ENCODE measurements around the gene CLDN9. TPM values are rescaled to one million over a fixed set of nuclear protein-coding genes. Genes with fewer than 3 reads are reported as not detected.

CLDN9 gene
- total RNA-seq, 2 donors from 2014 or later: 0.11 TPM; not detected in 1

DNA sequence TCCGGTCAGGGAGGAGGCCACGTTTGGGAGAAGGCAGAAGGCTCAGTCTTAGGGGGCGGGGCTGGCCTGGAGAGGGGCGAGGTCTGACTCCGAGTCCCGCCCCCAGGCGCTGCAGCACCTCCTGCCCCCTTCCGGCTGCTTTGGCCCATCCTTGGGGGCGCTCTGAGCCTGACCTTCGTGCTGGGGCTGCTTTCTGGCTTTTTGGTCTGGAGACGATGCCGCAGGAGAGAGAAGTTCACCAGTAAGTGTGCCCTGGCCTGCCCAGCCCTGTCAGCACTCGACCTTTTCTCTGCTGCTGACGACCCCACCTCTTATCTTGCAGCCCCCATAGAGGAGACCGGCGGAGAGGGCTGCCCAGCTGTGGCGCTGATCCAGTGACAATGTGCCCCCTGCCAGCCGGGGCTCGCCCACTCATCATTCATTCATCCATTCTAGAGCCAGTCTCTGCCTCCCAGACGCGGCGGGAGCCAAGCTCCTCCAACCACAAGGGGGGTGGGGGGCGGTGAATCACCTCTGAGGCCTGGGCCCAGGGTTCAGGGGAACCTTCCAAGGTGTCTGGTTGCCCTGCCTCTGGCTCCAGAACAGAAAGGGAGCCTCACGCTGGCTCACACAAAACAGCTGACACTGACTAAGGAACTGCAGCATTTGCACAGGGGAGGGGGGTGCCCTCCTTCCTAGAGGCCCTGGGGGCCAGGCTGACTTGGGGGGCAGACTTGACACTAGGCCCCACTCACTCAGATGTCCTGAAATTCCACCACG lies 8.9 kb downstream of the CLDN9 start:
- ATAC-seq: peak; percentile 50 to 55
- DNase-seq (ENCODE audit: low spot score in 2 of 2): peak; percentile 83 to 87
- peak overlapping the region; percentile 85 to 95 for H3K27ac Mint-ChIP-seq
- peaks cover 5 to 11% of the 10 kb centered on the region in 2 donors for H3K36me3 Mint-ChIP-seq
- H3K9me3 Mint-ChIP-seq: no peaks in the 10 kb centered on the region

DNA sequence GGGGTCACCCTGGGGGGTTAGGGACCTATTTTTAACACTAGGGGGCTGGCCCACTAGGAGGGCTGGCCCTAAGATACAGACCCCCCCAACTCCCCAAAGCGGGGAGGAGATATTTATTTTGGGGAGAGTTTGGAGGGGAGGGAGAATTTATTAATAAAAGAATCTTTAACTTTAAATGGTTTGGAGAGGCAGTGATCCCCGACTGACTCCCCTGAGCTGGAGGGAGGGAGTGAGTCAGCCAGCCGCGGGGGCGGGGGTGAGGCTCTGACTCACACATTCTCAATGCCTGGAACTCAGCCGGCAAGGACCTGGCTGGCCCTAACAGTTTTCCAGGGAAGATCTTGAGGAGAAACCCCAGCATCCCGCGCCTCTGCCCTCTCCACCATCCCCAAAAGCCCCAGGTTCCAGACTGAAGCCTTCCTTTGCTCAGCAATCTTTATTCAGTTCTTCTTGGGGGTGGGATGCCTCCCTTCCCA lies 9.5 kb downstream of the CLDN9 start:
- ATAC-seq: peak; percentile 50
- peak; percentile 85 to 87 for DNase-seq (ENCODE audit: low spot score in 2 of 2)
- Mint-ChIP-seq H3K9me3 (no peaks in the 10 kb centered on the region), H3K36me3 (peaks cover 10 to 11% of the 10 kb centered on the region in 2 donors), H3K27ac (peak overlapping the region; percentile 85 to 95)

DNA sequence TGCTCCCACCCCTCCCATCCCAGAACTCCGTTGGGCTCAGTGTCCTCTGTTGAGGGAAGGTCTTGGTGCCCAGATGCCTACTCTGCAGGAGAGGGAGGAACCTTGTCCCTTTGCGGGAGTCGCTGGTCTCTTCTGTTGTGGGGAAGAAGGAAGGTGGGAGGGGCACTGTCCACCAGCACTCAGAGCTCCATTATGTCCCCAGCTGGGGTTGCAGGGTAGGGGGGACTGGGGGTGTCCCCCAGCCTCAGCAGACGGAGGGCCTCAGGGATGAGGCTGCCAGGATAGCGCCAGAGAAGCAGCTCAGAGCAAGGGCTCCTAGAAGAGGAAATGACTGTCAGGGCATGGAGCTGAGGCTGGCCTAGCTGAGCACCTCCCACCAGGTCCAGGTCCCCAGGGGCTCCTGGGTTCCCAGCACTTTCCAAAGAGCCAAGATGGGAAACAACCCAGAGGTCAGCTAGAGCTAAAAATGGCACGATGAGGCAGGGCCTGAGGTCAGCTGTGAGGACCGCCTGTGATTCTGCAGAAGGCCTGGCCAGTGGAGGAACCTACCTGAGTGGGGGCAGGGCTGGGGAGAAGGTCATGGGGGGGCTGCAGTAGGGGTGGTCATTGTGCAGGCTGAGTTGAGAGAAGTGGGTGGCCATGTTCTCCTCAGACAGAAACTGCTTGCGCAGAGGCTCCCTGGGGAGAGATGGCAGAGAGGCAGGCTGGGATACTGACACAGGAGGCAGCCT lies 10.1 kb downstream of the CLDN9 start:
- DNase-seq (ENCODE audit: low spot score in 2 of 2) (no peak), ATAC-seq (no peak)
- no peaks in the 10 kb centered on the region for H3K9me3 Mint-ChIP-seq
- peak overlapping the region; percentile 85 to 95 for H3K27ac Mint-ChIP-seq
- H3K36me3 Mint-ChIP-seq: peaks cover 11 to 16% of the 10 kb centered on the region in 2 donors

DNA sequence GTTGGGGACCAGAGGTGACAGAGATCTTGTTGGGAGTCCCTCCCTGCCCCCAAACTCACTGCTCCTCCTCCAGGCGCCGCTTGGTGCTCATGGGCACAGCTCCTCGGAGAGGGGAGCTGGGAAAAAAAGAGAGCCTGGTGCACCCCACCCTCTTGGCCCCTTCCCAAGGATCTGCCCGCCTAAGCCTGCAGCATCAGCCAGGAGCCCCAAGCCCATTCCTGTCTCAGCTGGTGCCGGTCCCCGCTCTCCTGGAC lies 10.6 kb downstream of the CLDN9 start:
- H3K27ac Mint-ChIP-seq: peak overlapping the region; percentile 65 to 85
- H3K9me3 Mint-ChIP-seq: no peaks in the 10 kb centered on the region
- peaks cover 11 to 16% of the 10 kb centered on the region in 2 donors for H3K36me3 Mint-ChIP-seq
- DNase-seq (ENCODE audit: low spot score in 2 of 2) (no peak), ATAC-seq (no peak)

DNA sequence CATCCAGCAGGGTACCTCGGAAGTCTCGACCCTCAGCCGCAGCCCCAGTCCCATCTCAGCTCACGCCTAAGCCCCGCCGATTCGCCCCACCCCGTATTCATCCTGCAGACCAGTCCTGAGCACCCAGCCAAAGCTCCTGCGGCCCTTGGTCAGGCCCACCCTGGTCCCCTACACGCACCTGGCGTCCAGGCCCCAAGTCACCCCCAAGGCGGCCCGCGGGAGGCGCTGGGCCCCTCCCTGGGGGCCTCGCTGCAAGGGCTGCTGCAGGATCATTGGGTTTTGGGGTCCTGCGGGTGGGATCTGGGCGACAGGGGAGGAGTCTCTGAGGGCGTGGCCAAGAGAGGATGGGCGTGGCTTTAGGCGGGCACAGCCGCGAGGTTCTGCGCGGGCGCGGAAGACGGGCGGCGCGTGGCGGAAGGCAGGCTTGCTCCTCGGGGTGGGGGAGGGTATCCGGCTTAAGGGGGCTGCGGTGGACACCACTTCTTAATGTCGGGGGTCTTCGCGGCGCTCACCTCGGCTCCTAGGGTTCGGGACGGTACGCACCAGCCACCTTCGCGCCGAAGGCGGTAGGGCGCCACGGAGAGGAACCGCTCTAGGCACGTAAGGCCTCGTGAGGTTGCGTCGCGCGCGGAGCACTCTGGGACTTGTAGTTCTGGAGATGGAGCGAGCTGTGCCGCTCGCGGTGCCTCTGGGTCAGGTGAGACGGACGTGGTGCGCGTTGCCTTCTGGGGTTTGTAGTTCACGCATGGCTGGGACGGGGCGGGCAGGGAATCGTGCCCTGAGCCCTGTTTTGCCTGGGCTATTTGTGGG lies 11.2 kb downstream of the CLDN9 start, which contains the start of the genes HCFC1R1 and THOC6:
HCFC1R1 (minus strand) TSS at position 274 of the 810 bp plus-strand sequence; CDS start at position 273, 1 bp downstream.
THOC6 (plus strand) TSS at position 367 of the 810 bp plus-strand sequence; CDS start at position 659, 292 bp downstream.
- Mint-ChIP-seq H3K27ac (peak within 1 kb of the TSS; percentile 85 to 96), H3K9me3 (no peaks in the 10 kb centered on the region), H3K36me3 (peaks cover 11 to 17% of the 10 kb centered on the region in 2 donors)
- DNase-seq (ENCODE audit: low spot score in 2 of 2) (peak; percentile 94 to 97), ATAC-seq (peak; percentile 74 to 75)

DNA sequence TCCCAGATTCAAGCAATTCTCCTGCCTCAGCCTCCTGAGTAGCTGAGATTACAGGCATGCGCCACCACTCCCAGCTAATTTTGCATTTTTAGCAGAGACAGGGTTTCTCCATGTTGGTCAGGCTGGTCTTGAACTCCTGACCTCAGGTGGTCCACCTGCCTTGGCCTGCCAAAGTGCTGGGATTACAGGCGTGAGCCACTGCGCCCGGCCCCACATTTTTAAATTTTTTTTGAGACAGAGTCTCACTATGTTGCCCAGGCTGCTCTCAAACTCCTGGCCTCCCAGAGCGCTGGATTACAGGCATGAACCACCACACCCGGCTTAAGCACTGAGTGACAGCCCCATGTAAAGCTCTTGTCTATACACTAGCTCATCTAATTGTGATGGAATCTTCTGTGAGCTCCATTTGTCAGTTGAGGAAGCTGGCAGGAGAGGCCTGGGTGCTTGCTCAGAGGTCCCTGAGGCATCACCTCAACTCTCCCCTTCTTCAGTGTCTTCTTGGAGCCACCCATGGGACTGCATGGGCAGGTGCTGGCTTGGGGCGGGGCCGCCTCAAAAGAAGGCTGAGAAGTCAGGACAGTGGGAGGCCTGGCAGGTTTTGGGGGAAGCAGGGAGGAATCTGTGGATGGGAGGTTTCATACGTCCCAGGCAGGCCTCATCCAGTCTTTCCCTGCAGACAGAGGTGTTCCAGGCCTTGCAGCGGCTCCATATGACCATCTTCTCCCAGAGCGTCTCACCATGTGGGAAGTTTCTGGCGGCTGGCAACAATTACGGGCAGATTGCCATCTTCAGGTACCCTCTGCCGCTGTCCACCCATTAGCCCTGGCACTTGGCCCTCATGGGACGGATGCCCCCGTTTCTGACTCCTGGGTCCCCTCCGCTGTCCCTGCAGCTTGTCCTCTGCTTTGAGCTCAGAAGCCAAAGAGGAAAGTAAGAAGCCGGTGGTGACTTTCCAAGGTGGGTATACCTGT lies 12.6 kb downstream of the CLDN9 start:
- H3K36me3 Mint-ChIP-seq: peaks cover 11 to 29% of the 10 kb centered on the region in 2 donors
- DNase-seq (ENCODE audit: low spot score in 2 of 2) (no peak), ATAC-seq (no peak)
- peak overlapping the region in 1 of 2 donors; percentile 72 for H3K27ac Mint-ChIP-seq
- no peaks in the 10 kb centered on the region for H3K9me3 Mint-ChIP-seq

DNA sequence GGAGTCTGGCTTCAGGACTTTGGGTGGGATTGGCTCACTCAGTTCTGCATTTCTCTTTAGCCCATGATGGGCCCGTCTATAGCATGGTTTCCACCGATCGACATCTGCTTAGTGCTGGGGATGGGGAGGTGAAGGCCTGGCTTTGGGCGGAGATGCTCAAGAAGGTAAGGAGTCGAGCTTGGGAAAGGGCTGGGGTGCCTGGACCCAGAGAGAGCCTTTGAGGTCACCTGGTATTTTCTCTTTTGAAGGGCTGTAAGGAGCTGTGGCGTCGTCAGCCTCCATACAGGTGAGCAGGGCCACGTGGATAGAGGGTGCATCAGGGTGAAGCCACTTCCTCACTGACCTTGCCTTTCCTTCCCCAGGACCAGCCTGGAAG lies 13.3 kb downstream of the CLDN9 start:
- peaks cover 11 to 29% of the 10 kb centered on the region in 2 donors for H3K36me3 Mint-ChIP-seq
- H3K27ac Mint-ChIP-seq: no peak overlapping the region
- DNase-seq (ENCODE audit: low spot score in 2 of 2): no peak
- H3K9me3 Mint-ChIP-seq: no peaks in the 10 kb centered on the region
- ATAC-seq: no peak

DNA sequence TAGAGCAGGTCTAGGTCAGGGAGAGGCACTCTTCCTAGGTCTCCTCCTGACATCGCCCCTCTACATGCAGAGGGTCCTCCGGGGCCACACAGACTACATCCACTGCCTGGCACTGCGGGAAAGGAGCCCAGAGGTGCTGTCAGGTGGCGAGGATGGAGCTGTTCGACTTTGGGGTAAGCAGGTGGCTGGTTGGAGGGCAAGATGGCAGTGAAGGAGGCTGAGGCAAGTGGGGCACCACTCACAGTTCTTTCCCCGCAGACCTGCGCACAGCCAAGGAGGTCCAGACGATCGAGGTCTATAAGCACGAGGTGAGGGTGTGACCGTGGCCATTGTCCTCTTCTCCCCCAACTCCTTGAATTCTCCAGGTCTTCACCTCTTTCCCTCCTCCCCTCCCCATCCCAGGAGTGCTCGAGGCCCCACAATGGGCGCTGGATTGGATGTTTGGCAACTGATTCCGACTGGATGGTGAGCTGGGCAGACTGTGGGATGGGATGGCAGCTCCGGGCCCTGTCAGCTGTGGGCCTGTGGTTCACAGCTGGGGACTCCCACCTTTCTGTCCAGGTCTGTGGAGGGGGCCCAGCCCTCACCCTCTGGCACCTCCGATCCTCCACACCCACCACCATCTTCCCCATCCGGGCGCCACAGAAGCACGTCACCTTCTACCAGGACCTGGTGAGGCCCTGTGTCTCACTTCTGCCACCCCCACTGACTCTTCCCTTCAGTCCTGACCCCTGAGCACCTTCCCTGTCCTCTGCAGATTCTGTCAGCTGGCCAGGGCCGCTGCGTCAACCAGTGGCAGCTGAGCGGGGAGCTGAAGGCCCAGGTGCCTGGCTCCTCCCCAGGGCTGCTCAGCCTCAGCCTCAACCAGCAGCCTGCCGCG lies 14.1 kb downstream of the CLDN9 start:
- H3K27ac Mint-ChIP-seq: no peak overlapping the region
- no peak for ATAC-seq
- H3K36me3 Mint-ChIP-seq: peaks cover 11 to 29% of the 10 kb centered on the region in 2 donors
- DNase-seq (ENCODE audit: low spot score in 2 of 2): no peak
- no peaks in the 10 kb centered on the region for H3K9me3 Mint-ChIP-seq

DNA sequence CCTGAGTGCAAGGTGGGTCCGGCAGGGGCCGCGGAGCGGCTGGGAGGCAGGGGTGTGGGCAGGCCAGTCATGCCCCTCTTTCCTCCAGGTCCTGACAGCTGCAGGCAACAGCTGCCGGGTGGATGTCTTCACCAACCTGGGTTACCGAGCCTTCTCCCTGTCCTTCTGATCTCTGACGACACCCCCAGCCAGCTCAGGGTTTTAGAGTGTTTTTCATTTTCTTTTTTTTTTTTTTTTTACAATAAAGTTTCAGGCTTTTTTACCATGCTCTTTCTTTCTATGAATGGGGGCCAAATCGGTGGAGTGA lies 14.7 kb downstream of the CLDN9 start:
- H3K27ac Mint-ChIP-seq: no peak overlapping the region
- no peaks in the 10 kb centered on the region for H3K9me3 Mint-ChIP-seq
- H3K36me3 Mint-ChIP-seq: peaks cover 11 to 29% of the 10 kb centered on the region in 2 donors
- no peak for DNase-seq (ENCODE audit: low spot score in 2 of 2)
- no peak for ATAC-seq

DNA sequence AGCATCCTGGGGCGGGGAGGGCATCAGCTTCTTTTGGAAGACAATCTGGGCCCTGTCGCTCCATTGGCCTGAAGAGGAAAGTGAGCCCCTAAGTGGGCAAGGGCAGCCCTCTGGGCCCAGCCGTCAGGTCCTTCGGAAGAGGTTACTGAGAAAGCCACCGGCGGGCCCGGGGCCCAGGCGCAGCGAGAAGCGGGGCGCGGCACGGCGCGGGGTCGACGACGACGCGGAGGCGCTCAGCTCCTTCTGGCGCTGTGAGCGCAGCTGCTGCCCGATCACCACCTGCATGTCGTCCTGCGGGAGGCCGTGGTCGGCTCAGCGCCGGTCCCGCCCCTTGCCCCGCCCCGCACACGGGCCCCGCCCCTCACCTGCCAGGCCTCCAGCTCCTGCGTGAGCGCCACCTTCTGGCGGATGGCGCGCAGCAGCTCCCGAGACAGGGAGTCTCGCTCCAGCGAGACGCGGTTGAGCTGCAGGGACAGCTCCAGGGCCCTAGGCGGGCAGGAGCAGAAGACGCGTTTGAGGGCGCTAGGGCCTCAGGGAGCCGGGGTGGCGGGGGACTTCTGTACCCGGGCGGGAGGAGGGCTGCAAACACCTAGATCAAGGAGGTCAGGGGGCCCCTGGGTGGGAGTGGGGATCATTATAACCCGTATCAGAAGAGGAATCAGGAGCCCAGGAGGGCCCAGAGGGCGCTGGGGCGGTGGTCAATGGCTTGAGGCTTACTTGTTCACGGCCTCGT lies 15.4 kb downstream of the CLDN9 start:
- ATAC-seq (peak; percentile 43 to 56), DNase-seq (ENCODE audit: low spot score in 2 of 2) (peak; percentile 83 to 96)
- Mint-ChIP-seq H3K36me3 (peaks cover 5 to 29% of the 10 kb centered on the region in 2 donors), H3K27ac (no peak overlapping the region), H3K9me3 (no peaks in the 10 kb centered on the region)

DNA sequence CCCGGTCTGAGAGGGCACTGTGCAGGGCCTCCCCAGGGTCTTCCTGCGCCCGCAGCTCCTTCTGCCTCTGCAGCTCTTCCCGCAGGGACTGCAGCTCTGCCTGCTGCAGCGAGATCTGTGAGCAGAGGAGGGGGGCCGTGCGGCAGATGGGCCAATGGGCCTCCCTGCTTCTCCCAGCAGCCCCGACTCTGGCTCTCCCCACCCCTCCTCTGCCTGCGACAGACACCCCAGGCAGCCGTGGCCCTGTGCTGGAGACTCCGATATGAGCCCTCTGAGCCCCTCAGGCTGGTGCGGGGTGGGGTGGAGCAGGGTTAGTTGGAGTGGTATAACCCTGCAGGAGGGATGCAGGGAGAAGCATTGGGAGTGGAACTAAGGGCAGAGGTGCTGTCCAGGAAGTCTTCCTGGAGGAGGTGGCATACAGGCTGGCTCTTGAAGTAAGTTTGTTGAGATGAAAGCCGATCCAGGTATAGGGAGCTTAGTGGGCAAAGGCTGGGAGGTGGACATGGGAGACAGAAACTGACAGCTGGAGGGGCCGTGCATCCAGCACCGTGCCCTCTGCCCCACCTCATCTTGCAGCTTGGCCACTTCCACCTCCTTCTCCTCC lies 16.1 kb downstream of the CLDN9 start:
- Mint-ChIP-seq H3K9me3 (no peaks in the 10 kb centered on the region), H3K36me3 (peaks cover 5 to 29% of the 10 kb centered on the region in 2 donors), H3K27ac (no peak overlapping the region)
- ATAC-seq: no peak
- DNase-seq (ENCODE audit: low spot score in 2 of 2): no peak

DNA sequence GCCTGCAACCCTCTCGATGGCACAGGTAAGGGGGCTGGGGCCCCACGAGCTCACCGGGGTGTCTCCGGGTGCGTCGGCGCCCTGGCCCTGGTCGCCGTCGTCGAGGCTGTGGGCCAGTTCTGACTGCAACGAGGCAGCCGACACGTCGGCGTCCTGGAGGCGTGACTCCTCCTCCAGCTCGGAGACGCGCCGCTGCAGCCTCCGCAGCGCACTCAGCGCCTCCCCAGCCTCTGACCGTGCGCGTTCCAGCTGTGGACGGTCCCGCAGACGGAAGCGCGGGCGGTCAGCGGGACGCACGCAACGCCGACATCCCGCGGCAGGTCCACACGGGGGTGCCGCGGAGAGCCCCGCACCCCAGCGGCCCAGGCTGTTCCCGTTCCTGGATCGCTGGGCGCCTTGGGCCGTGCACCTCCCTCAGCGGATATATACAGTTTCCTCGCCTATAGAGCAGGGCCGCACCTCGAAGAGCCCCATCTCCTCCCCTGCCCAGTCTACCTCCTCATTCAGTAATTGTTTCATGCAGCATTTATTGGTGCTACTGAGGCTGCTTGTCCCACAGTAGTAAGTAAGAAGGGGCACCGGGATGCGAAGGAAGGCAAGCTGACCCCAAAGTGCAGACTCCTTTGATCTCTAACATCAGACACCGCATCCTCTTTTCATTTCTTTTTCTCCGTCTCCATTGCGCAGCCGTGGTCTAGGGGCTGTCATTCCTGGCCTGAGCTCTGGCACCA lies 16.9 kb downstream of the CLDN9 start:
- ATAC-seq (peak; percentile 43 to 65), DNase-seq (ENCODE audit: low spot score in 2 of 2) (peak in 1 of 2 donors; percentile 70)
- peaks cover 0 to 24% of the 10 kb centered on the region in 2 donors for H3K36me3 Mint-ChIP-seq
- peak overlapping the region in 1 of 2 donors; percentile 55 for H3K27ac Mint-ChIP-seq
- H3K9me3 Mint-ChIP-seq: no peaks in the 10 kb centered on the region
